SK-N-SH (cell line): Measurements from ENCODE around the gene MAPRE3. TPM values are rescaled to one million over a fixed set of nuclear protein-coding genes. Genes with fewer than 3 reads are reported as not detected.

ENCODE experiments used
- CHD2 ChIP-seq: fragments of 150-350 bp; IDR thresholded peaks from 2 replicates; pipeline ENCODE4 v1.6.1; 2018; ENCODE audit warnings: low read length; ENCODE audit not compliant: partially characterized antibody
- FOSL2 ChIP-seq: IDR thresholded peaks from 2 replicates; pipeline ENCODE4 v1.4.0; 2012; ENCODE audit warnings: low read depth, mild to moderate bottlenecking, moderate library complexity, borderline replicate concordance
- FOXJ3 ChIP-seq: sonication (generic); formaldehyde crosslinking; IDR thresholded peaks from 2 replicates; pipeline ENCODE4 v1.5.1; 2020; ENCODE audit warnings: mild to moderate bottlenecking, missing genetic modification reagents
- FOXM1 ChIP-seq: IDR thresholded peaks from 2 replicates; pipeline ENCODE4 v1.4.0; 2012; ENCODE audit warnings: low read depth, mild to moderate bottlenecking
- GABPA ChIP-seq: IDR thresholded peaks from 2 replicates; pipeline ENCODE4 v1.4.0; 2012; ENCODE audit warnings: low read depth, mild to moderate bottlenecking
- GATA2 ChIP-seq: sonication (generic); formaldehyde crosslinking; IDR thresholded peaks from 2 replicates; pipeline ENCODE4 v1.5.0; 2020; ENCODE audit warnings: mild to moderate bottlenecking, missing genetic modification reagents
- MEF2A ChIP-seq: IDR thresholded peaks from 2 replicates; pipeline ENCODE4 v1.4.0; 2012; ENCODE audit warnings: low read depth, borderline replicate concordance
- NFIC ChIP-seq: IDR thresholded peaks from 2 replicates; pipeline ENCODE4 v1.4.0; 2012; ENCODE audit warnings: borderline replicate concordance
- NRF1 ChIP-seq: IDR thresholded peaks from 2 replicates; pipeline ENCODE4 v1.6.1; 2012; ENCODE audit warnings: low read depth, mild to moderate bottlenecking, low read length
- RAD21 ChIP-seq: IDR thresholded peaks from 2 replicates; pipeline ENCODE4 v1.6.1; 2012; ENCODE audit warnings: mild to moderate bottlenecking, low read length
- RXRA ChIP-seq: IDR thresholded peaks from 2 replicates; pipeline ENCODE4 v1.4.0; 2012; ENCODE audit warnings: low read depth, mild to moderate bottlenecking, borderline replicate concordance
- YY1 ChIP-seq: IDR thresholded peaks from 2 replicates; pipeline ENCODE4 v1.4.0; 2012; ENCODE audit warnings: low read depth, mild to moderate bottlenecking
- polyA plus RNA-seq, 3 experiments: library from polyadenylated mRNA; depleted of rRNA; stranded (reverse); fragments of >200 nt; gene quantifications; 2 replicates each; pipeline ENCODE4 v1.2.3, GENCODE V29; 2012
- TF ChIP-seq, protein P1 (sequence below): fragments of 200-600 bp; sonication (generic); IDR thresholded peaks from 2 replicates; pipeline ENCODE4 v1.6.1; 2017; ENCODE audit warnings: antibody characterized with exemption, mild to moderate bottlenecking, moderate library complexity
- TF ChIP-seq, protein P2 (sequence below): IDR thresholded peaks from 2 replicates; pipeline ENCODE4; 2012
- TF ChIP-seq, protein P3 (sequence below): fragments of 150-350 bp; IDR thresholded peaks from 2 replicates; pipeline ENCODE4 v1.6.1; 2016; ENCODE audit warnings: mild to moderate bottlenecking, low read depth, low read length
- TF ChIP-seq, protein P4 (sequence below): IDR thresholded peaks from 2 replicates; pipeline ENCODE4 v1.6.1; 2012; ENCODE audit warnings: mild to moderate bottlenecking, low read depth, low read length, moderate library complexity
- TF ChIP-seq, protein P5 (sequence below): IDR thresholded peaks from 2 replicates; pipeline ENCODE4 v1.4.0; 2012; ENCODE audit warnings: low read depth, borderline replicate concordance

The MAPRE3 gene
- polyA plus RNA-seq, 1 of the 3 experiments (the other 2 are of a cell fraction), result 24.4 TPM

DNA sequence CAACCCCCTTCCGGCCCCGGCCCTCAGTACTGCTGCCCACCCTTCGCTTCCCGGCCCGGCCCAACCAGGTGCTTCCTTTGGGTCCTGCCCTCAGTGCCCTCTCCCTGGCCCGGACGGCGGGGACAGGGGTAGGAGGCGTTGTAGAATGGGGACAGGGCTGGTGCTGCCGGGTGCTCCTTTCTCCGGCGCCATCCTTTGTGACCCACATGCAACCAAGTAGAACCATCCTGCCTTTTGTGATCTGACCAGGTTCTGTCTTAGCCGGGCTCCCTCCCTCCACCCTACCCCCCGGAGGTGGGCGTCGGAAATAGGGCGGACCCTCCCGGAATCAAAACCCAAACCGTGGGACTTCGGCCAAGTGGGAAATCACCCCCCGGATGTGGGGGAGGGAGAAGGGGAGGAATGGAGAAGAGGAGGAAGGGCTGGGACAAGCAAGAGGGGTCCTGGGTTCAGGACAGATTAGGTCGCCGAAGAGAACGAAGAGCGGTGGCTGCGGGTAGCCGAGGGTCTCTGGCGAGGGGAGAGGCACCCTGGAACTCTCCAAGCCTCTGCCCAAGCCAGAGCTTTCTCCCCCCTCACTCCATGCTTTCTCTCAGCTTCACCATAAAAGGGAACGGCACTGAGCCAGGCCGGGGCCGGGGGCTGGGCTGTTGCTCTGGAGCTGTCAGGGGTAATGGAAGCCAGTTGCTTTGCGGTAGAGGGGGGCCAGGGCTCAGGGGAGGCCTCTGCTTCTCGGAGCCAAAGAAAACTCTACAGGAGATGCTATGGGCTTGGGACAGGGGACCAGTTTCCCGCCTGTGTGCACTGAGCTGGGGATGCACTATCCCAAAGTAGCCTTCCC, 101.8 kb downstream of the MAPRE3 start (continued):
- TF ChIP-seq, protein P1, sequence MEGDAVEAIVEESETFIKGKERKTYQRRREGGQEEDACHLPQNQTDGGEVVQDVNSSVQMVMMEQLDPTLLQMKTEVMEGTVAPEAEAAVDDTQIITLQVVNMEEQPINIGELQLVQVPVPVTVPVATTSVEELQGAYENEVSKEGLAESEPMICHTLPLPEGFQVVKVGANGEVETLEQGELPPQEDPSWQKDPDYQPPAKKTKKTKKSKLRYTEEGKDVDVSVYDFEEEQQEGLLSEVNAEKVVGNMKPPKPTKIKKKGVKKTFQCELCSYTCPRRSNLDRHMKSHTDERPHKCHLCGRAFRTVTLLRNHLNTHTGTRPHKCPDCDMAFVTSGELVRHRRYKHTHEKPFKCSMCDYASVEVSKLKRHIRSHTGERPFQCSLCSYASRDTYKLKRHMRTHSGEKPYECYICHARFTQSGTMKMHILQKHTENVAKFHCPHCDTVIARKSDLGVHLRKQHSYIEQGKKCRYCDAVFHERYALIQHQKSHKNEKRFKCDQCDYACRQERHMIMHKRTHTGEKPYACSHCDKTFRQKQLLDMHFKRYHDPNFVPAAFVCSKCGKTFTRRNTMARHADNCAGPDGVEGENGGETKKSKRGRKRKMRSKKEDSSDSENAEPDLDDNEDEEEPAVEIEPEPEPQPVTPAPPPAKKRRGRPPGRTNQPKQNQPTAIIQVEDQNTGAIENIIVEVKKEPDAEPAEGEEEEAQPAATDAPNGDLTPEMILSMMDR, result no peak
- TF ChIP-seq, protein P2, sequence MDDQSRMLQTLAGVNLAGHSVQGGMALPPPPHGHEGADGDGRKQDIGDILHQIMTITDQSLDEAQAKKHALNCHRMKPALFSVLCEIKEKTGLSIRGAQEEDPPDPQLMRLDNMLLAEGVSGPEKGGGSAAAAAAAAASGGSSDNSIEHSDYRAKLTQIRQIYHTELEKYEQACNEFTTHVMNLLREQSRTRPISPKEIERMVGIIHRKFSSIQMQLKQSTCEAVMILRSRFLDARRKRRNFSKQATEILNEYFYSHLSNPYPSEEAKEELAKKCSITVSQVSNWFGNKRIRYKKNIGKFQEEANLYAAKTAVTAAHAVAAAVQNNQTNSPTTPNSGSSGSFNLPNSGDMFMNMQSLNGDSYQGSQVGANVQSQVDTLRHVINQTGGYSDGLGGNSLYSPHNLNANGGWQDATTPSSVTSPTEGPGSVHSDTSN, result peak; percentile 91
- TF ChIP-seq, protein P3, sequence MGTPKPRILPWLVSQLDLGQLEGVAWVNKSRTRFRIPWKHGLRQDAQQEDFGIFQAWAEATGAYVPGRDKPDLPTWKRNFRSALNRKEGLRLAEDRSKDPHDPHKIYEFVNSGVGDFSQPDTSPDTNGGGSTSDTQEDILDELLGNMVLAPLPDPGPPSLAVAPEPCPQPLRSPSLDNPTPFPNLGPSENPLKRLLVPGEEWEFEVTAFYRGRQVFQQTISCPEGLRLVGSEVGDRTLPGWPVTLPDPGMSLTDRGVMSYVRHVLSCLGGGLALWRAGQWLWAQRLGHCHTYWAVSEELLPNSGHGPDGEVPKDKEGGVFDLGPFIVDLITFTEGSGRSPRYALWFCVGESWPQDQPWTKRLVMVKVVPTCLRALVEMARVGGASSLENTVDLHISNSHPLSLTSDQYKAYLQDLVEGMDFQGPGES, result no peak
- no peak for TF ChIP-seq YY1
- TF ChIP-seq CHD2, result peak; percentile 83
- TF ChIP-seq, protein P4, sequence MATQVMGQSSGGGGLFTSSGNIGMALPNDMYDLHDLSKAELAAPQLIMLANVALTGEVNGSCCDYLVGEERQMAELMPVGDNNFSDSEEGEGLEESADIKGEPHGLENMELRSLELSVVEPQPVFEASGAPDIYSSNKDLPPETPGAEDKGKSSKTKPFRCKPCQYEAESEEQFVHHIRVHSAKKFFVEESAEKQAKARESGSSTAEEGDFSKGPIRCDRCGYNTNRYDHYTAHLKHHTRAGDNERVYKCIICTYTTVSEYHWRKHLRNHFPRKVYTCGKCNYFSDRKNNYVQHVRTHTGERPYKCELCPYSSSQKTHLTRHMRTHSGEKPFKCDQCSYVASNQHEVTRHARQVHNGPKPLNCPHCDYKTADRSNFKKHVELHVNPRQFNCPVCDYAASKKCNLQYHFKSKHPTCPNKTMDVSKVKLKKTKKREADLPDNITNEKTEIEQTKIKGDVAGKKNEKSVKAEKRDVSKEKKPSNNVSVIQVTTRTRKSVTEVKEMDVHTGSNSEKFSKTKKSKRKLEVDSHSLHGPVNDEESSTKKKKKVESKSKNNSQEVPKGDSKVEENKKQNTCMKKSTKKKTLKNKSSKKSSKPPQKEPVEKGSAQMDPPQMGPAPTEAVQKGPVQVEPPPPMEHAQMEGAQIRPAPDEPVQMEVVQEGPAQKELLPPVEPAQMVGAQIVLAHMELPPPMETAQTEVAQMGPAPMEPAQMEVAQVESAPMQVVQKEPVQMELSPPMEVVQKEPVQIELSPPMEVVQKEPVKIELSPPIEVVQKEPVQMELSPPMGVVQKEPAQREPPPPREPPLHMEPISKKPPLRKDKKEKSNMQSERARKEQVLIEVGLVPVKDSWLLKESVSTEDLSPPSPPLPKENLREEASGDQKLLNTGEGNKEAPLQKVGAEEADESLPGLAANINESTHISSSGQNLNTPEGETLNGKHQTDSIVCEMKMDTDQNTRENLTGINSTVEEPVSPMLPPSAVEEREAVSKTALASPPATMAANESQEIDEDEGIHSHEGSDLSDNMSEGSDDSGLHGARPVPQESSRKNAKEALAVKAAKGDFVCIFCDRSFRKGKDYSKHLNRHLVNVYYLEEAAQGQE, result no peak
- TF ChIP-seq RXRA, result no peak
- peak; percentile 86 for TF ChIP-seq NFIC
- no peak for TF ChIP-seq FOXJ3 (CRISPR knock-in tag)
- TF ChIP-seq FOSL2, result no peak
- TF ChIP-seq, protein P5, sequence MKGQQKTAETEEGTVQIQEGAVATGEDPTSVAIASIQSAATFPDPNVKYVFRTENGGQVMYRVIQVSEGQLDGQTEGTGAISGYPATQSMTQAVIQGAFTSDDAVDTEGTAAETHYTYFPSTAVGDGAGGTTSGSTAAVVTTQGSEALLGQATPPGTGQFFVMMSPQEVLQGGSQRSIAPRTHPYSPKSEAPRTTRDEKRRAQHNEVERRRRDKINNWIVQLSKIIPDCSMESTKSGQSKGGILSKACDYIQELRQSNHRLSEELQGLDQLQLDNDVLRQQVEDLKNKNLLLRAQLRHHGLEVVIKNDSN, result no peak
- TF ChIP-seq GATA2, result no peak
- TF ChIP-seq NRF1, result no peak
- TF ChIP-seq MEF2A, result no peak
- TF ChIP-seq GABPA, result no peak; the same call in 1 of the 2 replicates
- peak; percentile 23 for TF ChIP-seq RAD21
- peak; percentile 61; the same call in 1 of the 2 replicates for TF ChIP-seq FOXM1
